ENCODE measurements around the gene STX3. TPM values are rescaled to one million over a fixed set of nuclear protein-coding genes. Genes with fewer than 3 reads are reported as not detected.

STX3 gene
- total and polyA plus RNA-seq, 2 of the 8 experiments (the other 6 are each of a cell fraction or from before 2014, with no cell fraction given): 50.5 to 56.1 TPM

GRCh38 chr11:59729834-59730233, 25.3 kb upstream of the STX3 start (continued):
- TF ChIP-seq CHD7 (IDR thresholded peaks at IDR 0.05; ENCODE audit: insufficient replicate concordance, low read length) (no peak), SP1 (IDR thresholded peaks at IDR 0.05; ENCODE audit: low read depth, low read length) (no peak), CTCF (IDR thresholded peaks at IDR 0.05; ENCODE audit: control extremely low read depth in 1 of 3, insufficient read depth in 1 of 3, low read depth in 1 of 3, low read length in 3 of 3) (no peak), GABPA (IDR thresholded peaks at IDR 0.05; ENCODE audit: borderline replicate concordance, insufficient read depth, low read length) (no peak), MAFK (IDR thresholded peaks at IDR 0.05; ENCODE audit: low read depth, low read length) (no peak), SIN3A (conservative IDR thresholded peaks at IDR 0.05 in 1 of 2, IDR thresholded peaks at IDR 0.05 in 1 of 2; ENCODE audit: low read depth in 1 of 2, low read length in 2 of 2) (no peak), POLR2A (IDR thresholded peaks at IDR 0.05; ENCODE audit: control extremely low read depth in 1 of 2, low read depth in 2 of 2, low read length in 2 of 2) (no peak), GTF2F1 (IDR thresholded peaks at IDR 0.05; ENCODE audit: borderline replicate concordance, low read depth, low read length) (no peak), EGR1 (IDR thresholded peaks at IDR 0.05; ENCODE audit: borderline replicate concordance, low read depth, low read length) (no peak), CEBPB (IDR thresholded peaks at IDR 0.05; ENCODE audit: low read depth, low read length) (no peak)

Measured in H1 (cell line).